Psoas muscle (tissue), 8 donors: ENCODE data around the gene SLFNL1. TPM values are rescaled to one million over a fixed set of nuclear protein-coding genes. Genes with fewer than 3 reads are reported as not detected.

Experiments used
- ATAC-seq, 4 donors: fragments of 200-7000 bp; cut with Tn5 transposase; one replicate each; pipeline ENCODE4 v1.9.1; 2020; ENCODE audit warnings: moderate library complexity in 3 of 4, mild to moderate bottlenecking in 2 of 4
- DNase-seq, 2 donors: peaks; one replicate each; pipeline ENCODE4 v3.0.0-alpha.2; 2020
- H3K27ac ChIP-seq: fragments of 200-600 bp; one replicate; pipeline ENCODE4 v1.8.0; 2022
- H3K27me3 ChIP-seq, 3 donors: fragments of 200-600 bp in 1 of 3; one replicate each; pipeline versions ENCODE4 v1.6.1 to v1.8.0; 2013 to 2022; ENCODE audit warnings: low read length in 2 of 3, mild to moderate bottlenecking in 2 of 3, moderate library complexity in 1 of 3; ENCODE audit not compliant: insufficient read depth in 3 of 3
- H3K36me3 ChIP-seq, 2 donors: fragments of 200-600 bp in 1 of 2; one replicate each; pipeline versions ENCODE4 v1.6.1 to v1.8.0; 2013 to 2022; ENCODE audit warnings: low read depth in 1 of 2, mild to moderate bottlenecking in 1 of 2, moderate library complexity in 1 of 2; ENCODE audit not compliant: insufficient read depth in 1 of 2
- H3K4me1 ChIP-seq: fragments of 200-600 bp; one replicate; pipeline ENCODE4 v1.8.0; 2022
- H3K4me3 ChIP-seq: fragments of 200-600 bp; one replicate; pipeline ENCODE4 v1.8.0; 2022; ENCODE audit warnings: mild to moderate bottlenecking
- H3K9me3 ChIP-seq: fragments of 200-600 bp; one replicate; pipeline ENCODE4 v1.8.0; 2022
- CTCF ChIP-seq: fragments of 200-600 bp; IDR thresholded peaks from one replicate; pipeline ENCODE4 v1.8.0; 2022; ENCODE audit warnings: antibody characterized with exemption
- WGBS, 3 donors: extraction: QIAGEN DNeasy Blood & Tissue Kit; methylation state at CpG; one replicate each; pipeline versions ENCODE4 v1.1.6 to v1.1.7; 2013; 5-methylcytosine and 5-hydroxymethylcytosine counted together
- intact Hi-C, 2 donors: fragments of 100-400 bp; cut with DNase I; formaldehyde crosslinking; loops; one replicate each; pipeline versions ENCODE4 v1.11.0 to v1.14.2; 2022
- polyA plus RNA-seq, 3 donors: library from polyadenylated mRNA; stranded (reverse); fragments of 200-250 nt; gene quantifications; one replicate each; pipeline ENCODE4 v1.2.3, GENCODE V29; 2013
- total RNA-seq, 4 donors: library from RNA; stranded (reverse); fragmentation: NEBNext Ultra II Directional in 2 of 4; extraction: Animal tissue kit (Norgen Biotek cat#: 25700) in 2 of 4; gene quantifications; one replicate each; pipeline versions ENCODE4 v1.2.1 to v1.2.4, GENCODE V29; 2021 to 2023
- donor health status: healthy with polysubstance abuse.
- donor health status: DM: no; HTN: no; CAD: no; lungs with moderate emphysema.
- donor health status: Bipolar disorder and iron deficiency.
- donor health status: healthy.
- donor health status: DM: yes; HTN: yes; CAD: no.
- donor health status: DM: no; HTN: no; CAD: no.
- donor health status: DM: no; HTN: no; CAD: no.
- donor health status: DM: yes; HTN: yes; CAD: no.

Gene SLFNL1
- total and polyA plus RNA-seq, 7 donors: 0.13 to 0.58 (median 0.17) TPM

GRCh38 chr1:40989066-40989465 lies 32.5 kb downstream of the SLFNL1 start:
- TF ChIP-seq CTCF: no peak
- H3K4me3 ChIP-seq: no peak overlapping the region
- intact Hi-C loops: no loop called here
- no peak for ATAC-seq
- DNase-seq: no peak
- no peaks in the 10 kb centered on the region for H3K27me3 ChIP-seq
- 94 to 97% (median 95%) methylated on average over 5 of the region's 5 CpGs for WGBS, 3 donors
- H3K36me3 ChIP-seq: peaks cover 17 to 92% of the 10 kb centered on the region in 2 donors
- no peaks in the 10 kb centered on the region for H3K4me1 ChIP-seq
- no peak overlapping the region for H3K27ac ChIP-seq
- no peaks in the 10 kb centered on the region for H3K9me3 ChIP-seq

- Histone ChIP-seq H3K9me3 (no peaks in the 10 kb centered on the region), H3K27ac (no peak overlapping the region), H3K36me3 (peaks cover 20 to 99% of the 10 kb centered on the region in 2 donors), H3K27me3 (no peaks in the 10 kb centered on the region), H3K4me3 (no peak overlapping the region), H3K4me1 (no peaks in the 10 kb centered on the region)
- WGBS, 3 donors: 86 to 92% (median 90%) methylated on average over 3 of the region's 3 CpGs
- intact Hi-C loops: no loop called here
- ATAC-seq (no peak), DNase-seq (no peak)
- TF ChIP-seq CTCF: no peak
These were observed 33.2 kb downstream of the SLFNL1 start for GRCh38 chr1:40988280-40988679.

GRCh38 chr1:40987439-40988276 lies 33.9 kb downstream of the SLFNL1 start:
- Histone ChIP-seq H3K27me3 (no peaks in the 10 kb centered on the region), H3K4me3 (no peak overlapping the region), H3K36me3 (peaks cover 20 to 95% of the 10 kb centered on the region in 2 donors), H3K4me1 (no peaks in the 10 kb centered on the region), H3K27ac (no peak overlapping the region), H3K9me3 (no peaks in the 10 kb centered on the region)
- ATAC-seq (no peak), DNase-seq (no peak)
- no peak for TF ChIP-seq CTCF
- intact Hi-C loops: no loop called here
- 82 to 92% (median 83%) methylated on average over 9 of the region's 9 CpGs for WGBS, 3 donors

- TF ChIP-seq CTCF: no peak
- 75 to 79% (median 78%) methylated on average over 3 of the region's 3 CpGs for WGBS, 3 donors
- no peaks in the 10 kb centered on the region for H3K4me1 ChIP-seq
- DNase-seq: no peak
- no peaks in the 10 kb centered on the region for H3K27me3 ChIP-seq
- ATAC-seq: no peak
- H3K27ac ChIP-seq: no peak overlapping the region
- peaks cover 20 to 88% of the 10 kb centered on the region in 2 donors for H3K36me3 ChIP-seq
- intact Hi-C loops: no loop called here
- no peaks in the 10 kb centered on the region for H3K9me3 ChIP-seq
- H3K4me3 ChIP-seq: no peak overlapping the region
These were observed 34.6 kb downstream of the SLFNL1 start for GRCh38 chr1:40986956-40987355.
